RWPE1 (cell line): ENCODE data around the gene C10orf90.

Experiments
- CTCF ChIA-PET: fragments of 350-600 bp; sonication (Branson Sonifier 250); formaldehyde crosslinking; extraction: SDS; loops from one replicate; lab custom pipeline; 2021; lab: Yijun Ruan, JAX
- POLR2A ChIA-PET: fragments of 400-600 bp; formaldehyde crosslinking; extraction: SDS; loops from one replicate; lab custom pipeline; 2020; ENCODE audit warnings: antibody characterized with exemption; ENCODE audit not compliant: low non-redundant PET; lab: Yijun Ruan, JAX
- DNase-seq: peaks from one replicate; pipeline ENCODE4 v3.0.0; 2012; ENCODE audit warnings: low spot score
- H3K27ac ChIP-seq: fragments of 450-650 bp; 2 replicates; pipeline ENCODE4 v1.5.1; 2017
- CTCF ChIP-seq: fragments of 450-650 bp; conservative IDR thresholded peaks from 2 replicates; pipeline ENCODE4 v1.5.1; 2017; ENCODE audit warnings: low read depth, mild to moderate bottlenecking

Gene C10orf90

GRCh38 chr10:126456632-126457031 is 213.9 kb downstream of the C10orf90 start:
- no peak overlapping the region for H3K27ac ChIP-seq
- no peak for DNase-seq
- CTCF ChIA-PET, result no interaction called here
- no peak for TF ChIP-seq CTCF
- POLR2A ChIA-PET, result no interaction called here

- ChIA-PET POLR2A (no interaction called here), CTCF (interaction anchor here (0.5 to 1.1 kb wide), 3 partner anchors 15 to 85 kb away, joined by 3 to 5 read pairs (median 3); no protein-coding TSS in a partner anchor)
- no peak for TF ChIP-seq CTCF
- no peak overlapping the region for H3K27ac ChIP-seq
- DNase-seq, result no peak
Measured at GRCh38 chr10:126455766-126456405, 214.6 kb downstream of the C10orf90 start.

- H3K27ac ChIP-seq, result no peak overlapping the region
- ChIA-PET POLR2A (no interaction called here), CTCF (interaction anchor here (1.0 to 1.1 kb wide), 2 partner anchors 14 to 22 kb away, joined by 3 to 5 read pairs; no protein-coding TSS in a partner anchor)
- no peak for DNase-seq
- TF ChIP-seq CTCF, result no peak
Measured at GRCh38 chr10:126455036-126455765, 215.3 kb downstream of the C10orf90 start.

- no peak overlapping the region for H3K27ac ChIP-seq
- no peak for TF ChIP-seq CTCF
- no peak for DNase-seq
- POLR2A ChIA-PET, result no interaction called here
- CTCF ChIA-PET, result no interaction called here
Measured at GRCh38 chr10:126454045-126454751, 216.3 kb downstream of the C10orf90 start.

- H3K27ac ChIP-seq, result no peak overlapping the region
- TF ChIP-seq CTCF, result no peak
- ChIA-PET POLR2A (no interaction called here), CTCF (interaction anchor here (0.5 kb wide), 1 partner anchor 1077 kb away, joined by 3 read pairs; no protein-coding TSS in a partner anchor)
- no peak for DNase-seq
Measured at GRCh38 chr10:126452245-126452644, 218.2 kb downstream of the C10orf90 start.

- ChIA-PET CTCF (no interaction called here), POLR2A (no interaction called here)
- no peak for DNase-seq
- H3K27ac ChIP-seq, result no peak overlapping the region
- TF ChIP-seq CTCF, result no peak
Measured at GRCh38 chr10:126448091-126448490, 222.4 kb downstream of the C10orf90 start.
